ENCODE data around the gene NDUFV1.
"Not testable (repeated sequence)": the region's sequence is repeated elsewhere in the genome, so short reads cannot be mapped to it uniquely, and the experiment has no call there.

Gene NDUFV1

DNA sequence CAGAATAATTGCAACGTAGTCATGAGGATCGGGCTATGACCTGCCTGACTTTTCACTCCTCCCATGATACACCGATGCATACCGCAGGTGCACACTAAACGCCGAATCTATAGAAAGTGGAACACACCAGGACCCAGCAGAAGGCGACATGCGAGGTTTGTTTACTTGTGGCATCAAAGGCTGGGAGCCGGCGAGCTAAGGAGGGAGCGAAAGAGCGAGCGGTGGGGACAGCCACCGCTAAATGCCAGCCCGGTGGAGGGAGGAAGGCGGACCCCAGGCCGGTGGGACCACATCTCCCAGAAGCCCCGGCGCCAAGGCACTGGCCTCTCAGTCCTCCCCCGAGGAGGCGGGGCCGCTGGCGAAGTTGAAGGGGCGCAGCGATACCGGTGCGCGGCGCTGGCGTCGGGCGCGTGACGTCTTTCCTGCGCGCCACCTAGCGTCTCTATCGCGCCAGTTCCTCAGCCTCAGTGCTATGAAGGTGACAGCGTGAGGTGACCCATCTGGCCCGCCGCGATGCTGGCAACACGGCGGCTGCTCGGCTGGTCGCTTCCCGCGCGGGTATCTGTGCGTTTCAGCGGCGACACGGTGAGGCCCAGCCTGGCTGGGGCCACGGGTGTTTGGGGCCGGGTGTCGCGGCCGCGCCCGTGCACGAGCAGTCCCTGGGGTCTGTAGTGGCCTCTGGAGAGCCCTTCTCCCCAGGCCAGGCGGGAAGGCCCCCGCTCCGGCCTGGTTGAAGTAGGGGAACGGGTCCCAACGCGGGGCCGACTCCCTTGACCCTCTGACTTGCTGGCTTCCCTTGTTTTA is at the start of gene NDUFV1:
Gene NDUFV1 (plus strand): TSS at position 445 of the 804 bp plus-strand sequence. CDS start 69 bp downstream, at position 514.
- peak within 1 kb of the TSS; percentile 96 for H3K4me3 Mint-ChIP-seq
- peak within 1 kb of the TSS; percentile 91 for H3K27ac Mint-ChIP-seq
- peaks cover 23% of the 10 kb centered on the region for H3K36me3 Mint-ChIP-seq (ENCODE audit: low read depth)
- H3K4me1 Mint-ChIP-seq (ENCODE audit: low read depth), result peaks cover 21% of the 10 kb centered on the region
- H3K9me3 Mint-ChIP-seq, result no peaks in the 10 kb centered on the region
- peaks cover 4% of the 10 kb centered on the region for H3K27me3 Mint-ChIP-seq

- Mint-ChIP-seq H3K4me3 (no peak overlapping the region), H3K9me3 (no peaks in the 10 kb centered on the region), H3K4me1 (ENCODE audit: low read depth) (peaks cover 14% of the 10 kb centered on the region), H3K27ac (no peak overlapping the region), H3K36me3 (ENCODE audit: low read depth) (no peaks in the 10 kb centered on the region), H3K27me3 (peaks cover 8% of the 10 kb centered on the region)
Measured at GRCh38 chr11:67558084-67558772, 48.5 kb upstream of the NDUFV1 start.

GRCh38 chr11:67561971-67562619 is 44.6 kb upstream of the NDUFV1 start:
- Mint-ChIP-seq H3K36me3 (ENCODE audit: low read depth) (no peaks in the 10 kb centered on the region), H3K4me3 (no peak overlapping the region), H3K9me3 (no peaks in the 10 kb centered on the region), H3K4me1 (ENCODE audit: low read depth) (peaks cover 14% of the 10 kb centered on the region), H3K27ac (no peak overlapping the region), H3K27me3 (peaks cover 16% of the 10 kb centered on the region)

DNA sequence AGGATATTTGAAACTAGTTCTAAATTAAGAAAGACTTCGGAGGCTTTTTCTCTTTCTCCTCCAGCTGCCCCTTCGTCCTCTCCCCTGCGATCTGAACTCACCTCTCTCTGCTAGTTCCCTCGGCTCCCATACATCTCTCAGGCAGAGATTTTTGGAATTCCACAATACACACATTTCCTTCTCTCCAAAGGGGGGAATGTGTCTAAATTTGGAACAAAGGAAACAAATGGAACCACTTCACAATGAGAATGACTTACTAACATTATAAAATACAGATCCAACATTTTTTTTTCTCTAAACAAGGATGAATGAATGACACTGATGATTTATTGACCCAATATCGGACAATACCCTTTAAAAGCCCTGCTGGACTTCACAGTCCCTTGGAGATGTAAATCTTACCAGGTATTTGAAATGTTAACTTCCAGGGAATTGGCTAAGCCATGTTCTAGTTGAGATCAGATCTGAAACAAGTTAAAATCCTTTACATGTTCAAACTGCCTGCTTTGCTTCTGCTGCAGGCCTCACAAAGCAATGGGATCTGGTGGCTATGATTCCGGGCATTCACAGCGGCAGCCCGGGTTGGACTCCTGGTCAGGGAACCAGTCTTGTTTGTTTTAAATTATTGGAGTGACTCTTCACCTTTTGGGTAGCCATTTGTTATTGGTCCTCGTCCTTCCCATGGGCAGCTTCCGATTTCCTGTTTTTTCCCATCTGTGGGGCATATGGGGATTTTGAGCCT is 43.6 kb upstream of the NDUFV1 start:
- H3K27ac Mint-ChIP-seq, result no peak overlapping the region
- peaks cover 16% of the 10 kb centered on the region for H3K27me3 Mint-ChIP-seq

GRCh38 chr11:67563705-67564114 is 43.0 kb upstream of the NDUFV1 start:
- H3K36me3 Mint-ChIP-seq (ENCODE audit: low read depth); H3K9me3 Mint-ChIP-seq; H3K4me3 Mint-ChIP-seq; H3K27ac Mint-ChIP-seq: not testable (repeated sequence)
- peaks cover 14% of the 10 kb centered on the region for H3K4me1 Mint-ChIP-seq (ENCODE audit: low read depth)
- peaks cover 16% of the 10 kb centered on the region for H3K27me3 Mint-ChIP-seq

More for the DNA sequence above, 43.6 kb upstream of the NDUFV1 start:
- H3K36me3 Mint-ChIP-seq (ENCODE audit: low read depth), result no peaks in the 10 kb centered on the region
- no peak overlapping the region for H3K4me3 Mint-ChIP-seq
- H3K9me3 Mint-ChIP-seq, result no peaks in the 10 kb centered on the region
- peaks cover 14% of the 10 kb centered on the region for H3K4me1 Mint-ChIP-seq (ENCODE audit: low read depth)

DNA sequence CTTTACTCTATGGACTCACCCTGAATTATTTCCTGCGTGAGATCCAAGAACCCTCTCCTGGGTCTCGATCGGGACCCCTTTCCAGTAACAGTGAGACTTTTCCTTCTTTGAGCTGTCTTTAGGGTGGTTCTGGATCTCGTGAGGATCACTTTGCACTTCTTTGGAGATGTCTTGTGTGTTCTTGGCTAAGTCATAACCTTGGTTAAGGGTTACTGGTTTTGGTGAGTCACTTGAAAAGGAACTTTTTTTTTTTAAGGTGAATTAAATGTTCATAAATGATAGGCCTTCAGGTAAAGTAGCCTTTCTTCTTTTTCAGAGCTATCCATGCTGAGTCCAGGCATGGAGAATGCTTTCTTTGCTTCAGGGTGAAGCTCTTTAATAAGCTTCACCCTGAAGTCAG is 42.5 kb upstream of the NDUFV1 start:
- Mint-ChIP-seq H3K4me3 (no peak overlapping the region), H3K27ac (no peak overlapping the region), H3K27me3 (peaks cover 15% of the 10 kb centered on the region), H3K4me1 (ENCODE audit: low read depth) (peaks cover 14% of the 10 kb centered on the region), H3K9me3 (no peaks in the 10 kb centered on the region), H3K36me3 (ENCODE audit: low read depth) (no peaks in the 10 kb centered on the region)

- Mint-ChIP-seq H3K4me1 (ENCODE audit: low read depth) (no peaks in the 10 kb centered on the region), H3K27me3 (peaks cover 12% of the 10 kb centered on the region), H3K27ac (no peak overlapping the region), H3K36me3 (ENCODE audit: low read depth) (no peaks in the 10 kb centered on the region), H3K9me3 (no peaks in the 10 kb centered on the region), H3K4me3 (no peak overlapping the region)
Measured at GRCh38 chr11:67571443-67571842, 35.3 kb upstream of the NDUFV1 start.

DNA sequence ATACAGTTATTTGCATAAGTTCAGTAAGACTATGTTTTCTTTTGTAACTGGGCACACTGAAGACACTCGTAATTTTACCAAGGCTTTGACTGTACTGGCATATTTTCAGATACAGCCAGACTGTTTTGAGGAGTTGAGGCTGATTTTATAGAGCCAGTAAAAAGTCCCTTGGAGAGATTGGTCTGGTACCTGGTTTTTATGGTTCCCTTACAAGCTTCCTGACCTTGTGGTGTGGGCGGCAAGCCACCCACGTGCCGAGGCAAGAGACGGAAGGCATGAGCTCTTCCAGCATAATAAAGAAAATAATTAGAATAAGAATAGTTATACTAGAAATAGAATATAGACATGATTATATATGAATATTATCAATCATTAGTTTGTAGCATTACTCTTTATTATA is 34.4 kb upstream of the NDUFV1 start:
- Mint-ChIP-seq H3K9me3 (no peaks in the 10 kb centered on the region), H3K27ac (no peak overlapping the region), H3K36me3 (ENCODE audit: low read depth) (no peaks in the 10 kb centered on the region), H3K4me3 (no peak overlapping the region), H3K27me3 (peaks cover 12% of the 10 kb centered on the region), H3K4me1 (ENCODE audit: low read depth) (no peaks in the 10 kb centered on the region)

- Mint-ChIP-seq H3K9me3 (no peaks in the 10 kb centered on the region), H3K27ac (no peak overlapping the region), H3K4me3 (no peak overlapping the region), H3K36me3 (ENCODE audit: low read depth) (no peaks in the 10 kb centered on the region), H3K4me1 (ENCODE audit: low read depth) (no peaks in the 10 kb centered on the region), H3K27me3 (peaks cover 12% of the 10 kb centered on the region)
Measured at GRCh38 chr11:67572747-67573419, 33.9 kb upstream of the NDUFV1 start.

GRCh38 chr11:67574938-67575337 is 31.8 kb upstream of the NDUFV1 start:
- no peaks in the 10 kb centered on the region for H3K36me3 Mint-ChIP-seq (ENCODE audit: low read depth)
- peaks cover 20% of the 10 kb centered on the region for H3K27me3 Mint-ChIP-seq
- no peaks in the 10 kb centered on the region for H3K9me3 Mint-ChIP-seq
- no peak overlapping the region for H3K4me3 Mint-ChIP-seq
- peaks cover 10% of the 10 kb centered on the region for H3K4me1 Mint-ChIP-seq (ENCODE audit: low read depth)
- no peak overlapping the region for H3K27ac Mint-ChIP-seq

DNA sequence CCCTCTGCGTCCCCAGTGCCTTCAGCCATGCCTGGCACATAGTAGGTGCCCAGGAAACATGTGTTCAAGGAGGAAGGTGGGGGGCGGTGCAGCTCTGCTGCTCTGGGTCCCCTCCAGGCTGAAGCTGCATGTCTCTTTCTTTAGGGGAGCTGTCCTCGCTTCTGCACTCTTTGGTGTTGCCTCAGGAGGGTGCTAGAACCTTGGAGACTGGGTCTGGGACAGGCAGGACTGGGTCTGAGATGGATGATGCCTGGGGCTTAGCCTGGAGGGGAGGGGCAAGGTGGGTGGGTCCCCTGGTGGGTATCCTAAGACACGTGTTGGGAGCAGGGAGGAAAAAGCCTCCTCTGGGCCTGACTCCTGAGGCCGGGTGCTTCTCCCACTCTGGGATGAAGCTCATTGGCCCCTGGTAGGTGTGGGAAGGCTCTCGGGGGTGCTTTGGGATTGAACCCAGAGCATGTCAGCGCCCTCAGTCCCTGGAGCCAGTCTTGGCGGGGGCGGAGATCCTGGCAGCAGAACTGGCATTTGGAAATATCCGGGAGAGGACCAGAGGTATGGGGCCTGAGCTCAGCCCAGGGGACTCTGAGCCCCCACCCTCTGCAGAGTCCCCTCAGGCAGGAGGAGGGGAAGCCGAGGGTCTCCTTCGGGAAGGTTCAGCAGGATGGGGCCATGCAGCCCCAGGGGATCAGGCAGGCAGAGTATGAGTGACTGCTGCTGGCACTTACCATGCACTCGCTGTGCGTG is 29.8 kb upstream of the NDUFV1 start:
- H3K4me1 Mint-ChIP-seq (ENCODE audit: low read depth), result peaks cover 17% of the 10 kb centered on the region
- no peaks in the 10 kb centered on the region for H3K36me3 Mint-ChIP-seq (ENCODE audit: low read depth)
- H3K9me3 Mint-ChIP-seq, result no peaks in the 10 kb centered on the region
- no peak overlapping the region for H3K27ac Mint-ChIP-seq
- no peak overlapping the region for H3K4me3 Mint-ChIP-seq
- peaks cover 21% of the 10 kb centered on the region for H3K27me3 Mint-ChIP-seq

GRCh38 chr11:67577951-67578350 is 28.8 kb upstream of the NDUFV1 start:
- Mint-ChIP-seq H3K27me3 (peaks cover 26% of the 10 kb centered on the region), H3K9me3 (no peaks in the 10 kb centered on the region), H3K36me3 (ENCODE audit: low read depth) (no peaks in the 10 kb centered on the region), H3K4me1 (ENCODE audit: low read depth) (peaks cover 27% of the 10 kb centered on the region), H3K4me3 (no peak overlapping the region), H3K27ac (no peak overlapping the region)

DNA sequence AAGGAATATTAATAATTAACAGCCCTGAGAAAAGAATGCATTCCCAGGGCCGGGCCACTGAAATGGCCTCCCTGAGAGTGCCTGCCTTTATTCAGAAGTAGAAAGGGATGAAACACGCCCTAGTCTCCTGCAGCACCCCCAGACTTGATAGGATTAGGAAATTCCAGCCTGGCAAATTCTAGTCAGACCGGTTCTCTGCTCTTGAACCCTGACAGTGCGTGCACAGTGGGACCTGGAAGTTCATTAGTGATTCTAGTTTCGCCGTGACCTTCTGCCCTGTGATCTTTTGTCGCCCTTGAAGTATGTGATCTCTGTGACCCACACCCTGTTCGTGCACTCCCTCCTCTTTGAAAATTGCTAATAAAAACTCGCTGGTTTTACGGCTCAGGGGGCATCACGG is 25.3 kb upstream of the NDUFV1 start:
- peaks cover 18% of the 10 kb centered on the region for H3K36me3 Mint-ChIP-seq (ENCODE audit: low read depth)
- H3K4me1 Mint-ChIP-seq (ENCODE audit: low read depth), result peaks cover 51% of the 10 kb centered on the region

GRCh38 chr11:67582011-67582410 is 24.7 kb upstream of the NDUFV1 start:
- H3K4me1 Mint-ChIP-seq (ENCODE audit: low read depth), result peaks cover 57% of the 10 kb centered on the region
- peak overlapping the region; percentile 81 for H3K27ac Mint-ChIP-seq

More for the DNA sequence above, 25.3 kb upstream of the NDUFV1 start:
- H3K27ac Mint-ChIP-seq, result no peak overlapping the region
- no peak overlapping the region for H3K4me3 Mint-ChIP-seq
- peaks cover 17% of the 10 kb centered on the region for H3K27me3 Mint-ChIP-seq
- H3K9me3 Mint-ChIP-seq, result no peaks in the 10 kb centered on the region

More at GRCh38 chr11:67582011-67582410, 24.7 kb upstream of the NDUFV1 start:
- peak overlapping the region; percentile 89 for H3K4me3 Mint-ChIP-seq
- peaks cover 24% of the 10 kb centered on the region for H3K36me3 Mint-ChIP-seq (ENCODE audit: low read depth)
- H3K27me3 Mint-ChIP-seq, result peaks cover 17% of the 10 kb centered on the region
- no peaks in the 10 kb centered on the region for H3K9me3 Mint-ChIP-seq
